HepG2 (cell line): ENCODE data around the gene PCDHGA1. TPM values are rescaled to one million over a fixed set of nuclear protein-coding genes. Genes with fewer than 3 reads are reported as not detected.
A peak's percentile ranks its signal among the peaks of the same experiment; 100 is the strongest.
"Not testable (repeated sequence)": the region's sequence is repeated elsewhere in the genome, so short reads cannot be mapped to it uniquely, and the experiment has no call there.

Experiments
- ATAC-seq: fragments of 200-7000 bp; cut with Tn5 transposase; 3 replicates; pipeline ENCODE4 v1.9.1; 2020; ENCODE audit warnings: mild to moderate bottlenecking, moderate library complexity
- BruUV-seq: library from RNA; stranded (reverse); fragments of 400-500 nt; replicated peaks from 2 replicates; lab custom pipeline; 2021; lab: Mats Ljungman, UMichigan
- CTCF ChIA-PET: fragments of 300-600 bp; formaldehyde crosslinking; extraction: SDS; loops from one replicate; lab custom pipeline; 2021; ENCODE audit warnings: low total read pairs, inconsistent platforms, low intra/inter-chr PET ratio; lab: Yijun Ruan, JAX
- POLR2A ChIA-PET: fragments of 350-600 bp; sonication (Branson Sonifier 250); formaldehyde crosslinking; loops from one replicate; lab custom pipeline; 2020; ENCODE audit warnings: antibody characterized with exemption, inconsistent platforms; lab: Yijun Ruan, JAX
- DNase-seq: peaks from one replicate; pipeline ENCODE4 v3.0.0-alpha.2; 2015; ENCODE audit warnings: low spot score
- FAIRE-seq: peaks from 3 replicates; lab custom pipeline; 2011; peaks lifted over from hg19 to GRCh38; lab: Jason Lieb, UNC
- H2AFZ ChIP-seq: one replicate; pipeline ENCODE4 v1.6.1; 2011; ENCODE audit warnings: low read length, inconsistent platforms
- H3K27ac ChIP-seq: fragments of 300-600 bp; 3 replicates; pipeline ENCODE4 v1.8.0; 2011; ENCODE audit warnings: mixed run types, mild to moderate bottlenecking, mixed read lengths, low read length, inconsistent platforms; ENCODE audit not compliant: insufficient read depth; ENCODE audit errors: extremely low read length
- H3K27me3 ChIP-seq, 2 experiments: fragments of 200-600 bp in 1 of 2; 2 replicates in 1 of 2; 3 replicates in 1 of 2; pipeline versions ENCODE4 v1.6.0 to v1.8.0; 2011; ENCODE audit warnings: low read length in 2 of 2, mild to moderate bottlenecking in 2 of 2, moderate library complexity in 2 of 2, inconsistent platforms in 1 of 2; ENCODE audit not compliant: insufficient read depth in 2 of 2, control insufficient read depth in 1 of 2
- H3K36me3 ChIP-seq, 2 experiments: fragments of 200-600 bp in 1 of 2; replicated peaks in 1 of 2; 2 replicates in 1 of 2; 3 replicates in 1 of 2; pipeline versions ENCODE4 v1.5.1 to v1.8.0; 2011; ENCODE audit warnings: low read length in 2 of 2, inconsistent platforms in 1 of 2; ENCODE audit not compliant: insufficient read depth in 2 of 2, control insufficient read depth in 1 of 2
- H3K4me1 ChIP-seq: 2 replicates; pipeline ENCODE4 v1.5.1; 2012; ENCODE audit warnings: low read length, inconsistent platforms; ENCODE audit not compliant: insufficient read depth
- H3K4me2 ChIP-seq: 2 replicates; pipeline ENCODE4 v1.6.0; 2011; ENCODE audit warnings: low read depth, low read length, inconsistent platforms
- H3K4me3 ChIP-seq, 3 experiments: fragments of 200-600 bp in 1 of 3; sonication (generic), shearing (Covaris generic) in 1 of 3; replicated peaks in 1 of 3; 2 replicates each; pipeline ENCODE4 v1.5.1; 2011 to 2016; ENCODE audit warnings: low read length in 3 of 3, inconsistent platforms in 2 of 3, low read depth in 2 of 3, mild to moderate bottlenecking in 2 of 3, control low read depth in 1 of 3, mixed read lengths in 1 of 3; ENCODE audit not compliant: insufficient read depth in 1 of 3
- H3K79me2 ChIP-seq: one replicate; pipeline ENCODE4 v1.6.1; 2011; ENCODE audit warnings: low read length, inconsistent platforms; ENCODE audit not compliant: insufficient read depth
- H3K9ac ChIP-seq: 2 replicates; pipeline ENCODE4 v1.6.0; 2011; ENCODE audit warnings: mild to moderate bottlenecking, low read depth, low read length, inconsistent platforms; ENCODE audit not compliant: insufficient read depth
- H3K9me3 ChIP-seq: 2 replicates; pipeline ENCODE4 v1.5.1; 2012; ENCODE audit warnings: mild to moderate bottlenecking, low read length
- H4K20me1 ChIP-seq: 2 replicates; pipeline ENCODE4 v1.6.0; 2011; ENCODE audit warnings: inconsistent platforms, mild to moderate bottlenecking, low read length, moderate library complexity; ENCODE audit not compliant: insufficient read depth
- ATF7-NPFF ChIP-seq: sonication (generic); formaldehyde crosslinking; IDR thresholded peaks from 2 replicates; pipeline ENCODE4 v1.8.1; 2023; ENCODE audit warnings: mild to moderate bottlenecking, low read depth, missing genetic modification reagents, moderate library complexity
- CTCF ChIP-seq: sonication (generic); formaldehyde crosslinking; IDR thresholded peaks from 2 replicates; pipeline ENCODE4 v1.5.0; 2020; ENCODE audit warnings: mild to moderate bottlenecking, missing genetic modification reagents, moderate library complexity
- MATR3 ChIP-seq: sonication (generic); formaldehyde crosslinking; IDR thresholded peaks from 2 replicates; pipeline ENCODE4 v1.4.0; 2020; ENCODE audit warnings: missing genetic modification reagents
- MED8 ChIP-seq: sonication (generic); formaldehyde crosslinking; IDR thresholded peaks from 2 replicates; pipeline ENCODE4 v1.8.1; 2023; ENCODE audit warnings: mild to moderate bottlenecking, missing genetic modification reagents; ENCODE audit not compliant: insufficient replicate concordance
- STAG1 ChIP-seq: sonication (generic); formaldehyde crosslinking; IDR thresholded peaks from 2 replicates; pipeline ENCODE4 v1.4.0; 2020; ENCODE audit warnings: missing genetic modification reagents
- WGBS: methylation state at CpG from one replicate; pipeline ENCODE4 v1.1.6; 2017; ENCODE audit warnings: low lambda C conversion rate; 5-methylcytosine and 5-hydroxymethylcytosine counted together
- in situ Hi-C: cut with HindIII; loops from 2 replicates; pipeline ENCODE4 v1.10.0; 2017; ENCODE audit warnings: low pct_unique_long_range_greater_than_20kb; ENCODE audit not compliant: extremely low pct_ligation_motif_present
- intact Hi-C: fragments of 100-400 bp; cut with micrococcal nuclease; formaldehyde crosslinking; loops from one replicate; pipeline ENCODE4 v1.10.0; 2022; ENCODE audit not compliant: unreplicated experiment
- polyA plus RNA-seq, 8 experiments: library from polyadenylated mRNA; depleted of rRNA in 3 of 8; stranded (reverse) in 7 of 8; unstranded in 1 of 8; fragments of >200 nt; fragmentation: Illumina TruSeq in 4 of 8; extraction: Trizol in 4 of 8; gene quantifications; 2 replicates each; pipeline versions ENCODE4 v1.2.1 to v1.2.3, GENCODE V29; 2011 to 2016; ENCODE audit warnings: low read depth in 4 of 8, missing spikeins in 1 of 8, mixed read lengths in 1 of 8; ENCODE audit not compliant: insufficient read depth in 1 of 8
- total RNA-seq, 5 experiments: library from RNA; depleted of rRNA; stranded (reverse); fragments of >200 nt; fragmentation: Illumina TruSeq; extraction: Trizol; gene quantifications; 2 replicates each; pipeline ENCODE4 v1.2.3, GENCODE V29; 2016; ENCODE audit warnings: low read depth in 1 of 5

The PCDHGA1 gene
- total and polyA plus RNA-seq, 2 of the 13 experiments (the other 11 are each of a cell fraction or from before 2014, with no cell fraction given), result 0.31 to 0.40 TPM

- intact Hi-C loops, H4K20me1 ChIP-seq, H3K4me3 ChIP-seq, CTCF ChIA-PET, H3K36me3 ChIP-seq, H3K4me2 ChIP-seq, ATAC-seq, FAIRE-seq, H3K79me2 ChIP-seq, in situ Hi-C loops, H3K27ac ChIP-seq, H3K9me3 ChIP-seq, DNase-seq, H3K9ac ChIP-seq, POLR2A ChIA-PET, BruUV-seq, H2AFZ ChIP-seq: not testable (repeated sequence)
- 74% methylated on average over 20 of the region's 39 CpGs for WGBS
- Histone ChIP-seq H3K27me3 (peaks cover 0 to 15% of the 10 kb centered on the region in 2 experiments; a peak in 3 of 5 replicates), H3K4me1 (peaks cover 10% of the 10 kb centered on the region)
Measured at GRCh38 chr5:141332571-141332970, 2.3 kb downstream of the PCDHGA1 start.

DNA sequence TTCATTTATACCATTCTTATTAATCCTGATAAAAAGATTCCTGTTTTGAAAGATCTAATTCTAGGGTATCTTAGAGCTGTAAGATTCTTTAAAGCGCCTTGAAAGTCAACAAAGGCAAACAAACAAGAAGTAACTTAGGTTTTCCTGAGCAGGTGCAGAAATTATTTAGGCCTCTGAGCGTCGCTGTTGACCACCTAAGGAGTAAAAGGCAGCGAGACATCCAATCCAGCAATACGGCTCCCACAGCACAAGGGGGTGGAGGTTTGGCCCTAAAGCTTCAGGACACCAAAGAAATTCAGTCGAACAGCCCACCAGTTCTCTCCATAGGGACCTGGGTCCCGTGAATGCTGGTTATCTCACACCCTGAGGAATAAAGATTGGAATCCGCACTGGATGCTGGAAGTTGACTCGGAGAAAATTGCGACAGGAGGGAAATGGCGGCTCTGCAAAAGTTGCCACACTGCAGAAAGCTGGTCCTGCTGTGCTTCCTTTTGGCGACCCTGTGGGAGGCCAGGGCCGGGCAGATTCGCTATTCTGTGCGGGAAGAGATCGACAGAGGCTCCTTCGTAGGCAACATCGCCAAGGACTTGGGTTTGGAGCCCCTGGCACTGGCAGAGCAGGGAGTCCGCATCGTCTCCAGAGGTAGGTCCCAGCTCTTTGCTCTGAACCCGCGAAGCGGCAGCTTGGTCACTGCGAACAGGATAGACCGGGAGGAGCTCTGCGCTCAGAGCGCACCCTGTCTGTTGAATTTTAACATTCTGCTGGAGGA is 8.4 kb downstream of the PCDHGA1 start, which contains the start of gene PCDHGA2:
TSS of gene PCDHGA2 (plus strand) at position 223 of the 769 bp plus-strand sequence.
- FAIRE-seq (no peak), ATAC-seq (0 out of 3 replicates have a peak, but pooled peaks have one; percentile 25), DNase-seq (peak; percentile 18)
- Histone ChIP-seq H4K20me1 (no peaks in the 10 kb centered on the region), H3K9ac (no peak within 1 kb of the TSS), H3K4me2 (no peak within 1 kb of the TSS), H3K79me2 (no peaks in the 10 kb centered on the region), H3K27ac (no peak within 1 kb of the TSS), H3K4me1 (no peaks in the 10 kb centered on the region), H3K4me3 (no peak within 1 kb of the TSS), H3K36me3 (no peaks in the 10 kb centered on the region), H2AFZ (no peak within 1 kb of the TSS), H3K27me3 (no peaks in the 10 kb centered on the region; a peak in 1 of 5 replicates), H3K9me3 (peaks cover 14% of the 10 kb centered on the region; the same call in 1 of the 2 replicates)
- intact Hi-C loops, result no loop called here
- TF ChIP-seq CTCF (CRISPR knock-in tag), result peak; percentile 35
- TF ChIP-seq ATF7-NPFF, result no peak
- no peak for TF ChIP-seq MED8
- no peak for TF ChIP-seq MATR3
- peak; percentile 33; the same call in 1 of the 2 replicates for TF ChIP-seq STAG1 (CRISPR knock-in tag)
- in situ Hi-C loops, result no loop called here
- ChIA-PET POLR2A (no interaction called here), CTCF (interaction anchor here (1.1 kb wide), 1 partner anchor 226 kb away, joined by 4 read pairs; no protein-coding TSS in a partner anchor)
- WGBS, result 46% methylated on average over 24 of the region's 27 CpGs
- BruUV-seq, result no TSS peak

- H4K20me1 ChIP-seq, CTCF ChIA-PET, H3K79me2 ChIP-seq, intact Hi-C loops, H3K4me1 ChIP-seq, POLR2A ChIA-PET, FAIRE-seq, H3K4me3 ChIP-seq, H3K36me3 ChIP-seq, H3K27me3 ChIP-seq, H2AFZ ChIP-seq, H3K4me2 ChIP-seq, H3K27ac ChIP-seq, ATAC-seq, BruUV-seq, DNase-seq, in situ Hi-C loops, H3K9ac ChIP-seq: not testable (repeated sequence)
- peaks cover 30% of the 10 kb centered on the region for H3K9me3 ChIP-seq
- WGBS, result 57% methylated on average over 7 of the region's 45 CpGs
Measured at GRCh38 chr5:141340781-141341354, 10.6 kb downstream of the PCDHGA1 start.
